HG03521 (cell line): Measurements from ENCODE around the gene KRT23.

Source experiments
- ATAC-seq: cut with Tn5 transposase; IDR thresholded peaks from one replicate; pipeline ENCODE4 v1.9.1; 2021; ENCODE audit warnings: mild to moderate bottlenecking, moderate library complexity; ENCODE audit not compliant: unreplicated experiment

The KRT23 gene

GRCh38 chr17:40937384-40937819, at the start of gene KRT23:
Gene KRT23, minus strand, starts transcription at chr17:40937646. Its CDS starts 1,043 bp downstream, at chr17:40936603.
- no peak for ATAC-seq

DNA sequence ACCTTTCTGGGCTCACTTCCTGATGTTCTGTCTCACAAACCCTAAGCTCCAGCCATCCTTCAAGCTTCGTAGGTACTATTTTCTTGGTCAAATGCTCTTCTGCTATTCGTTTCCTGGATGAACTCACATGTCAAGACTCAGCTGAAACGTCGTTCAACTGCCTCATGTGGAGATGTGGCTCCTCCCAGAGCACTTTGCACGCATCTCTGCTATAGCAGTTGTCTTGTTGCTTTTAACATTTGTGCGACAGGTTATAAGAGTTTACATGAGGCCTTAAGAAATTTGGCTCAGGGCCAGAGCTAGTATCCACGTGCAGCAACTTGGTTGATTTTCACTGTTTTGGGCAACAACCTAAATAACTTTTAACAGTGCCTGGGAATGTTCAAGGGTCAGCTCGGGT, 49.5 kb upstream of the KRT23 start:
- ATAC-seq: no peak

- ATAC-seq: no peak
Observed at GRCh38 chr17:40984226-40984625, 46.8 kb upstream of the KRT23 start, which contains the start of gene KRT40. Gene KRT40, minus strand, starts transcription at chr17:40984326. Its CDS starts 53 bp downstream, at chr17:40984273.

- no peak for ATAC-seq
Observed at GRCh38 chr17:40981115-40981514, 43.7 kb upstream of the KRT23 start.

- ATAC-seq: no peak
Observed at GRCh38 chr17:40980596-40980995, 43.1 kb upstream of the KRT23 start.

DNA sequence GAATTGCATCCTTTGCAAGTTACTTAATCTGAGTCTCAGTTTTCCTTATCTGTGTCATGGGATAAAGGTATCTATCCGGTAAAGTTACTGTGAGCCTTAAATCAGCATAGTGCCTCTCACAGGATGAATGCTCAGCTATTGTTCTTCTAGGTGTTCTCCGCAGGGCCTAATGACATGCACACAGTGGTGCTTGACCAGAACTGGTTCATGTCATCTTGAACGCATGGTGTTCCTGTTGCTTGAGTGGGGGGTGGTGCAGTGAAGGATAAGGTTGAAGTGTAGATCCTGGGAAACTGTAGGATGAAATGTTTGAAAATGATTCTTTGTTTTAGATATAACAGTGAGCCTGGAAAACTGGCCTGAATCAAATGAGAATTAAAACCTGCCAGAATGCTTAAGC, 42.7 kb upstream of the KRT23 start:
- no peak for ATAC-seq

GRCh38 chr17:40978575-40979151, 41.2 kb upstream of the KRT23 start:
- no peak for ATAC-seq

DNA sequence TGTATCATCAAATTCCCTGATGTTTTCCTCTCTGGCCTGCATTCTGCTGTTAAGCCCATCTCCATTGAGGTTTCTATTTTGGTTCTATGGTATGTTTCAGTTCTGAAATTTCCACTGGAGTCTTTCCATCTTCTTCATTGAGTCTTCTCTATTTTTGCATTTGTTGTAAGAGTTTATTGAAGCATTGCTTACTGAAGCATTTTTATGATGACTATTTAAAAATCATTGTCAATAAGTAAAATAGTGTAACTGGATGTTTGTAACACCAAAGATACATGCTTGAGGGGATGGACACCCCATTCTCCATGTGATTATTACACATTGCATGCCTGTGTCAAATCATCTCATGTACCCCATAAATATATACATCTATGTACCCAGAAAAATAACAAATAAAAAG, 38.1 kb upstream of the KRT23 start:
- ATAC-seq: no peak

DNA sequence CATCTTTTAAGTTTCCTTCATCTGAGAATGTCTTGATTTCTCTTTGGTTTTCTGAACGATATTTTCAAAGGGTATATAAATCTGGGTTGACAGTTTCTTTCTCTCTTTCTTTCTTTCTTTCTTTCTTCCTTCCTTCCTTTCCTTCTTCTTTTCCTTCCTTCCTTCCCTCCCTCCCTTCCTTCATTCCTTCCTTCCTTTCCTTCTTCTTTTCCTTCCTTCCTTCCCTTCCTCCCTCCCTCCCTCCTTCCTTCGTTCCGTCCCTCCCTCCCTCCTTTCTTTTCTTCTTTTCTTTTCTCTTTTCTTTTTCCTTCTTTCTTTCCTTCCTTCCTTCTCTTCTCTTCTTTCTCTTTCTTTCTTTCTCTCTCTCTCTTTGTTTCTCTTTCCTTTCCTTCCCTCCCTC, 36.9 kb upstream of the KRT23 start:
- no peak for ATAC-seq

GRCh38 chr17:40967582-40967981, 30.1 kb upstream of the KRT23 start:
- ATAC-seq: no peak

- ATAC-seq: no peak
Observed at GRCh38 chr17:40966848-40967247, 29.4 kb upstream of the KRT23 start, which contains the start of gene KRT39. Gene KRT39, minus strand, starts transcription at chr17:40966948. Its CDS starts 92 bp downstream, at chr17:40966856.

GRCh38 chr17:40963838-40964237, 26.4 kb upstream of the KRT23 start:
- no peak for ATAC-seq

DNA sequence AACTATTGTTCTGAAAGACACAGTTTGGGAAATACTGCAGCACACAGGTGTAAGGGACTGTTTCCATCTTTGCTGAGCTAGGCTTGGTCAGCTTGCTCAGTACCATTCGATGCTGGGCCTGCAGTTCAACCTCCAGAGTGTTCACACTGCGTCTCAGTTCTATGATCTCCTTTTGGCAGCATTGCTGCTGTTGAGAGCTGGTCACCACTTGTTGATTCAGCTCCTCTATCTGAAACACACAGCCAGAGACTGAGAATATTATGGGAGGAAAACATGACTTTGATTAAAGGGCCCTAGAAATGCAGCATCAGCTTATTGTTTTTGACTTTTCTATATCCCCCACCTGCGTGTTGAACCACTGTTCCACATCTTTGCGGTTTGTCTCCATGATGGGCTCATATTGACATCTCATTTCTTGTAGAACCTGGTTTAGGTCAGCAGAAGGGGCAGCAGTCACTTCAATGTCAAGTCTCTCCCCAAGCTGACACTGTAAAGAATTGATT, 24.7 kb upstream of the KRT23 start:
- no peak for ATAC-seq

DNA sequence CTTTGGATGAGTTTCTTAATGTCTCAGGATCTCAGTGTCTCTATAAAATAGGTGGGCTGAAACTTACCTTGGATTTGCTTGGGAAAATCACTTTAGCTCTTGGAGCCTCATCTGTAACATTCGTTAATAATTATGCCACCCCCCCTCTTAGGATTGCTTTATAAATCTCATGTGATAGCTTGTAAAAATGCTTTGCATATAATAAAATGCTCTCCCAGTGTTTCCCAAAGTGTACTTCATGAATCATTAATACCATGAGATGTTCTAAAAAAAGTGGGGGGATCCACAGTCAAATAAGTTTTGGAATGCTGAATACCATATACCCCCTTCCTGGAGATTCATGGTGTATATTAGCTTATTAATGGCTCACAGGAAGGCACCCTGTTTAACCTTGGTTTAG, 24.1 kb upstream of the KRT23 start:
- ATAC-seq: no peak

DNA sequence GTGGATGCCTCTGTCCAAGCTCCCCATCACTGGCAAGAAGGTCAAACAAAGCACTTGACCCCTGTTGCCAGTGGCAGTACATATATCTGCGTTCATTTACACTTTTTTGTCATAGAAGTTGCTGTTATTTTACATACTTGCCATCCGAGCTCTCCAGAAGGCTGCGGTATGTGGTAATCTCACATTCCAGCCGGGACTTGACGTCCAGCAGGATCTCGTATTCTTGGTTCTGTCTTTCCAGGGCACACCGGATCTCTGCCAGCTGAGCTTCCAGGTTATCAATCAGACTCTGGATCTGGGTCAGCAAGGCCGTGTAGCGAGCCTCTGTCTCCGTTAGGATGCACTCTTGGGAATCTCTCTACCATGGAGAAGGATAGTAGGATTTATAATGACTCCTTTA, 22.7 kb upstream of the KRT23 start:
- no peak for ATAC-seq

DNA sequence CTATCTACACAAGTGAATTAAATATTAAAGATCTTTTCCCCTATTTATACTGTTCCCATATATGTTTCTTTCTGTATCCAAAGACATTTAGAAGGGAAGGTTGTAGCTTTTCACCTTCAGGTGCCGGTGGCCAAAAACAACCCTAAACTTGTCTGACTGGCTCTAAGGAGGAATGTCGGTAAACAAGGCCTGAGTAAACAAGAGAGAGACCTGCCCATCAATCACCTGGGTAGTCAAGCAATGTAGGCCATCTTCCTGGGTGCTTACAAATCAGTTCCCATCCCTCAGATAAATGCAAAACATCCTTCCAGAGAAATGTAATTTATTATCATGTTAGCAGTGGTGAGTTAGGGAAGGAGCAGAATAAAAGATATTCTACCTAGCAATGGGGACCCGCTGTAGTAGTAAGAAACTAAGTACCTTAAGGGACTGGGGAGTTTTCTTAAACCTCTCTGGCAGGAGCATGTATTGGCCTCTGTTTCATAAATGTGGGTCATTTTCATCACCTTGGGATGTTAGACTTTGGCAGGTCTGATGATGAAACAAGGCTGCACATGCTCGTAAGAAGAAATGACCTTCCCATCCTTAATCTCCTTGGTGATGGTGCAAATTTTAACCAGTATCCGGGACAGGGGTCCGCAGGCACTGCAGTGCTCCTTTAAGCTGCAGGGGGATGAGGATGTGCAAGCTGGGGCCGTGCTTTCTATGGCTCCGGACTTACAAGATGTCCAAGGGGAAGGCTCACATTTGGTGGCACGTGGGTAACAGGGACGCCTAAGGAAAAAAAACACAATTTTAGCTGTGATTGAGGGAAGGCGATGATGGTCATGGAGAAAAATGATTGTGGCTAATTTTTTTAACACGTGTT, 20.9 kb upstream of the KRT23 start:
- ATAC-seq: no peak

DNA sequence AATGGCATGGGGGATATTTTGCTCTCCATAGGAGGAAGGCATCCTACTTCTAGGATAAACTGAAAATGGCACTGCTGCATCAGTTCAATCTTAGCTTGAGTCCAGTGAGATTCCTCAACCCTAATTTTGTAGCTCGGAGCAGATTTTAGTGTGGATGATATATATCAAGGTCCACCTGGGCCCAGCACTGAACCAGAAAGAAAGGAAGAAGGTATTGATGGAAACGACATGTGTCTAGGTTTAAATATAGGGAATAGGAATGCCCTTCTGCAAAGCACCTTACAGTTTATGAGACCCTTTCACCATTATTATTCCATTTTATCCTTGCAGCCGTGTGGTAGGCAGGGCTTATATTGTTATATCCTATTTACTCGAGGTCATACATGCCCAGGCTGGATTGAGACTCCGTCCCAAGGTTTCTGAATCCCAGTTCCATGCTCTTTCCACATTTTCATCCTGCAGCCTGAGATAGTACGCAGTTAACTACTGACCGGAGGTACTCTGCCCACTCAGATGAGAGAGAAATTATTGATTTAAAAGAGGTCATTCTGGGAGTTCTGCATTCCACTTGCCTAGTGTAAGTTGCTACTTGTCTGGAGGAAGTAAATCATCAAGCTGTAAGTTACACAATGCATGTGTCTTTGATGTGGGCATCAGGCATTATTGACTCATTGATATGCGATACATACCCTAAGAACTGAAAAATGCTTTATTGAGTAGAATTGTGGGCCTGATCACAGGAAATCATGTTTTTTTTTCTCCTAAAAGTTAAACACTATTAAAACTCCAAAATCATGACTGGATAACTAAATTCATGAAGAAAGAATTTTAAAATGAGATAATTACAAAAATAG, 19.2 kb upstream of the KRT23 start:
- no peak for ATAC-seq

DNA sequence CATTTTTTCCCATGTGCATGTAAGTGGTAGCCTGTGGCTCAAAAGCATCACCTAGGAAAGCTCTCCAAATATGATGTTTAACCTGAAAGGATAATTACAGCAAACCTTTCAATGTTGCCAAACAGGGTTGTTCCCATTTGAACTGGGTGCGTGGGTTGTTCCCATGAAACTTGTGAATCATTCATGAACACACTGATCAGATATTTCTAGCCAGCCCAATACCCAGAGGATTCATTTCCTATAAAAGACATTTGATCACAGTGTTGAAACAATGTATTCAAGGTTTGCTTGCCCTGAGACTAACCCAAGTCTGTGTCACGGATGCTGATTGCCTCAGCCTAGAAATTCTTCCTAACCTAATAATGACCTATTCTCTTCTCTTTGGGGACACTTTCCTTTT, 16.4 kb upstream of the KRT23 start:
- ATAC-seq: no peak

GRCh38 chr17:40952661-40953060, 15.2 kb upstream of the KRT23 start:
- ATAC-seq: no peak

DNA sequence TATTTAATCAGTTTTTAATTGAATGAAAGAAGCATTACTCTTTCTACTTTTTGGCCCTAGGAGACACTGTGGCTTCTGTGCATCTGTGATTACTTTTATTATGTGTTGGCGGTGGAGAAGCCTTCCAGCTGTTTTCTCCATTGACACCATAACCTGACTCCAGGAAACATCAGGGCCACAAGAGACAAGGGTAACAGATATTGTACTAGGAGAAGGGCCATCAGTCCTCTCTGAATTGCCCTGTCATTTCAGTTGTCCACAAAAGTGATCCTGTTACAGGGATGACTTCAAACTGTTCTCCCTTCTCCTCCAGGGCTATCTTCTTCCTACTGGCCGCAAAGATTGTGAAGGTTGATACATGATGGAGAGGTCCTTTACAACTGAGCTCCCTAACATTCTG, 14.7 kb upstream of the KRT23 start:
- ATAC-seq: no peak

GRCh38 chr17:40951011-40951622, 13.7 kb upstream of the KRT23 start:
- no peak for ATAC-seq
